ENCODE results near the gene AKAP7. TPM values are rescaled to one million over a fixed set of nuclear protein-coding genes. Genes with fewer than 3 reads are reported as not detected.
"Not testable (repeated sequence)": the region's sequence is repeated elsewhere in the genome, so short reads cannot be mapped to it uniquely, and the experiment has no call there.

AKAP7 gene
- total RNA-seq, 1 experiment from 2014 or later = 3.1 TPM

- no peak for ATAC-seq
- TF ChIP-seq ZFX (IDR thresholded peaks at IDR 0.05) = no peak
- RAD21 ChIA-PET (ENCODE audit: low non-redundant PET in 1 of 2, low total read pairs in 2 of 2, uncharacterized antibody in 2 of 2, unreplicated experiment in 2 of 2) = no interaction called here
Measured at GRCh38 chr6:131295081-131295480, 159.8 kb downstream of the AKAP7 start.

GRCh38 chr6:131300826-131301225 is 165.6 kb downstream of the AKAP7 start:
- H3K36me3 ChIP-seq (ENCODE audit: control insufficient read depth in 1 of 2, insufficient read depth in 2 of 2, low read length in 2 of 2); BruUV-seq (replicated peaks); H3K27ac ChIP-seq (ENCODE audit: low read depth, low read length); H2AFZ ChIP-seq (ENCODE audit: low read depth, low read length, poor library complexity, severe bottlenecking); H4K20me1 ChIP-seq (ENCODE audit: insufficient read depth); H3K9me3 ChIP-seq (ENCODE audit: control insufficient read depth in 1 of 2, insufficient read depth in 1 of 2, low read depth in 1 of 2, low read length in 2 of 2); H3K4me2 ChIP-seq (ENCODE audit: low read length); DNase-seq (ENCODE audit: low read depth, low spot score); ATAC-seq; H3K4me1 ChIP-seq (ENCODE audit: control insufficient read depth in 1 of 2, insufficient read depth in 2 of 2, low read length in 2 of 2); RAD21 ChIA-PET (ENCODE audit: low non-redundant PET in 1 of 2, low total read pairs in 2 of 2, uncharacterized antibody in 2 of 2, unreplicated experiment in 2 of 2); CTCF ChIA-PET; H3K27me3 ChIP-seq (ENCODE audit: insufficient read depth, low read length); H3K9ac ChIP-seq (ENCODE audit: low read length); H3K4me3 ChIP-seq (replicated peaks in 1 of 2; ENCODE audit: low read depth in 1 of 2, low read length in 2 of 2); intact Hi-C loops (cut with micrococcal nuclease); POLR2A ChIA-PET; H3K9me2 ChIP-seq (ENCODE audit: insufficient read depth); H3K79me2 ChIP-seq (ENCODE audit: insufficient read depth, low read length): not testable (repeated sequence)

More at GRCh38 chr6:131295081-131295480, 159.8 kb downstream of the AKAP7 start:
- H3K9me2 ChIP-seq (ENCODE audit: insufficient read depth) = no peaks in the 10 kb centered on the region
- no peaks in the 10 kb centered on the region for H3K9me3 ChIP-seq (ENCODE audit: control insufficient read depth in 1 of 2, insufficient read depth in 1 of 2, low read depth in 1 of 2, low read length in 2 of 2)
- no peak overlapping the region for H3K9ac ChIP-seq (ENCODE audit: low read length)
- H3K79me2 ChIP-seq (ENCODE audit: insufficient read depth, low read length) = no peaks in the 10 kb centered on the region
- ChIA-PET POLR2A (no interaction called here), CTCF (no interaction called here)
- H3K4me1 ChIP-seq (ENCODE audit: control insufficient read depth in 1 of 2, insufficient read depth in 2 of 2, low read length in 2 of 2) = no peaks in the 10 kb centered on the region
- intact Hi-C loops (cut with micrococcal nuclease) = no loop called here
- H3K27ac ChIP-seq (ENCODE audit: low read depth, low read length) = no peak overlapping the region
- H3K4me3 ChIP-seq (replicated peaks in 1 of 2; ENCODE audit: low read depth in 1 of 2, low read length in 2 of 2) = no peak overlapping the region
- no peaks in the 10 kb centered on the region for H4K20me1 ChIP-seq (ENCODE audit: insufficient read depth)
- no peaks in the 10 kb centered on the region for H3K36me3 ChIP-seq (ENCODE audit: control insufficient read depth in 1 of 2, insufficient read depth in 2 of 2, low read length in 2 of 2)
- H3K27me3 ChIP-seq (ENCODE audit: insufficient read depth, low read length) = no peaks in the 10 kb centered on the region
- no TSS peak for BruUV-seq (replicated peaks)
- no peak overlapping the region for H3K4me2 ChIP-seq (ENCODE audit: low read length)
- no peak overlapping the region for H2AFZ ChIP-seq (ENCODE audit: low read depth, low read length, poor library complexity, severe bottlenecking)
- no peak for DNase-seq (ENCODE audit: low read depth, low spot score)

GRCh38 chr6:131303338-131303930 is 168.2 kb downstream of the AKAP7 start:
- POLR2A ChIA-PET = no interaction called here
- Histone ChIP-seq H3K27ac (ENCODE audit: low read depth, low read length) (no peak overlapping the region), H3K4me3 (replicated peaks in 1 of 2; ENCODE audit: low read depth in 1 of 2, low read length in 2 of 2) (no peak overlapping the region), H2AFZ (ENCODE audit: low read depth, low read length, poor library complexity, severe bottlenecking) (no peak overlapping the region), H3K9me3 (ENCODE audit: control insufficient read depth in 1 of 2, insufficient read depth in 1 of 2, low read depth in 1 of 2, low read length in 2 of 2) (no peaks in the 10 kb centered on the region), H3K79me2 (ENCODE audit: insufficient read depth, low read length) (no peaks in the 10 kb centered on the region), H3K27me3 (ENCODE audit: insufficient read depth, low read length) (no peaks in the 10 kb centered on the region), H3K36me3 (ENCODE audit: control insufficient read depth in 1 of 2, insufficient read depth in 2 of 2, low read length in 2 of 2) (no peaks in the 10 kb centered on the region), H3K4me2 (ENCODE audit: low read length) (no peak overlapping the region), H3K4me1 (ENCODE audit: control insufficient read depth in 1 of 2, insufficient read depth in 2 of 2, low read length in 2 of 2) (no peaks in the 10 kb centered on the region), H3K9ac (ENCODE audit: low read length) (no peak overlapping the region), H3K9me2 (ENCODE audit: insufficient read depth) (no peaks in the 10 kb centered on the region), H4K20me1 (ENCODE audit: insufficient read depth) (no peaks in the 10 kb centered on the region)
- DNase-seq (ENCODE audit: low read depth, low spot score) = no peak
- no peak for ATAC-seq
- RAD21 ChIA-PET (ENCODE audit: low non-redundant PET in 1 of 2, low total read pairs in 2 of 2, uncharacterized antibody in 2 of 2, unreplicated experiment in 2 of 2) = no interaction called here
- intact Hi-C loops (cut with micrococcal nuclease) = no loop called here
- CTCF ChIA-PET = no interaction called here
- no TSS peak for BruUV-seq (replicated peaks)
- TF ChIP-seq SRF (IDR thresholded peaks at IDR 0.05; ENCODE audit: low read depth) = no peak
- TF ChIP-seq ELF1 (IDR thresholded peaks at IDR 0.05; ENCODE audit: borderline replicate concordance, low read depth) = no peak
- no peak for TF ChIP-seq CBX3 (IDR thresholded peaks at IDR 0.05; ENCODE audit: low read depth)
- TF ChIP-seq EZH2phosphoT487 (IDR thresholded peaks at IDR 0.05; ENCODE audit: borderline replicate concordance) = no peak
- no peak for TF ChIP-seq SIN3A (IDR thresholded peaks at IDR 0.05; ENCODE audit: low read depth)
- TF ChIP-seq ZBTB33 (IDR thresholded peaks at IDR 0.05; ENCODE audit: extremely low read depth, insufficient replicate concordance, low read length) = no peak
- no peak for TF ChIP-seq POLR2A (IDR thresholded peaks at IDR 0.05; ENCODE audit: borderline replicate concordance, extremely low read depth, insufficient read depth, insufficient read length)
- no peak for TF ChIP-seq FOSL1 (IDR thresholded peaks at IDR 0.05; ENCODE audit: low read depth)
- no peak for TF ChIP-seq EGR1 (IDR thresholded peaks at IDR 0.05; ENCODE audit: low read depth)
- no peak for TF ChIP-seq SP1 (IDR thresholded peaks at IDR 0.05; ENCODE audit: low read depth)
- no peak for TF ChIP-seq ZFX (IDR thresholded peaks at IDR 0.05)
- TF ChIP-seq POLR2AphosphoS5 (IDR thresholded peaks at IDR 0.05; ENCODE audit: low read depth, low read length) = no peak
